ENCODE data around the gene TP53. TPM values are rescaled to one million over a fixed set of nuclear protein-coding genes. Genes with fewer than 3 reads are reported as not detected.

Gene TP53
- total and polyA plus RNA-seq, 9 of the 15 experiments (the other 6 are each of a cell fraction or from before 2014, with no cell fraction given): 2.8 to 14.0 (median 7.1) TPM

GRCh38 chr17:7626307-7626706, 61.0 kb downstream of the TP53 start:
- no peak for DNase-seq (ENCODE audit: extremely low read depth in 1 of 4, low spot score in 3 of 4)
- Histone ChIP-seq H3K27me3 (ENCODE audit: control insufficient read depth in 2 of 2, insufficient read depth in 2 of 2, low read length in 2 of 2) (no peaks in the 10 kb centered on the region), H3K36me3 (ENCODE audit: control insufficient read depth, insufficient read depth, low read length) (no peaks in the 10 kb centered on the region), H4K20me1 (replicated peaks; ENCODE audit: control insufficient read depth, insufficient read depth, low read length) (no peaks in the 10 kb centered on the region), H3K27ac (ENCODE audit: extremely low read depth, low read depth, low read length) (no peak overlapping the region), H3K79me2 (ENCODE audit: control insufficient read depth, insufficient read depth, low read length) (no peaks in the 10 kb centered on the region), H3K4me3 (no peak overlapping the region), H3K4me2 (ENCODE audit: insufficient read depth, low read length) (no peak overlapping the region), H3K9me1 (ENCODE audit: control insufficient read depth, insufficient read depth, low read length) (no peaks in the 10 kb centered on the region), H2AFZ (ENCODE audit: low read depth, low read length) (no peak overlapping the region), H3K9ac (ENCODE audit: insufficient read depth in 1 of 2, low read depth in 2 of 2, low read length in 2 of 2) (no peak overlapping the region), H3K9me3 (replicated peaks; ENCODE audit: control insufficient read depth, insufficient read depth, low read depth, low read length) (no peaks in the 10 kb centered on the region), H3K4me1 (replicated peaks in 1 of 2; ENCODE audit: control insufficient read depth in 2 of 2, insufficient read depth in 2 of 2, low read length in 2 of 2) (peaks cover 0 to 17% of the 10 kb centered on the region in 2 experiments; a peak in 4 of 5 replicates)
- CTCF ChIA-PET (ENCODE audit: low intra/inter-chr PET ratio): no interaction called here
- FAIRE-seq: no peak
- in situ Hi-C loops (cut with MboI): no loop called here
- no TSS peak for BruUV-seq (replicated peaks)
- WGBS (ENCODE audit: insufficient coverage, low coverage, missing lambda C conversion rate): 66% methylated on average over 6 of the region's 7 CpGs
- no peak for ATAC-seq
- POLR2A ChIA-PET: interaction anchor here (0.7 to 3.5 kb wide), 2 partner anchors 11 to 60 kb away, joined by 5 to 38 read pairs; partner anchors contain the start of genes TP53 and WRAP53
- intact Hi-C loops (cut with micrococcal nuclease): no loop called here
- no peak for TF ChIP-seq KLF16 (IDR thresholded peaks at IDR 0.05)
- TF ChIP-seq BACH1 (tag; IDR thresholded peaks at IDR 0.05): no peak
- no peak for TF ChIP-seq POLR3A (IDR thresholded peaks at IDR 0.05; ENCODE audit: borderline replicate concordance, extremely low read depth, insufficient read depth, insufficient read length)
- no peak for TF ChIP-seq HMGN3 (IDR thresholded peaks at IDR 0.05; ENCODE audit: borderline replicate concordance, extremely low read depth, insufficient read length, low read depth, low read length)
- no peak for TF ChIP-seq SMAD3 (CRISPR knock-in tag; conservative IDR thresholded peaks at IDR 0.05)
- TF ChIP-seq HBP1 (CRISPR knock-in tag; IDR thresholded peaks at IDR 0.05): no peak
- no peak for TF ChIP-seq ZBED1 (IDR thresholded peaks at IDR 0.05)
- TF ChIP-seq NCOA4 (IDR thresholded peaks at IDR 0.05; ENCODE audit: partially characterized antibody): no peak
- TF ChIP-seq ESRRB (CRISPR knock-in tag; IDR thresholded peaks at IDR 0.05; ENCODE audit: borderline replicate concordance): no peak
- no peak for TF ChIP-seq NELFE (IDR thresholded peaks at IDR 0.05; ENCODE audit: insufficient read depth, insufficient read length)
- TF ChIP-seq ADNP (tag; IDR thresholded peaks at IDR 0.05): no peak
- no peak for TF ChIP-seq ZMIZ1 (IDR thresholded peaks at IDR 0.05; ENCODE audit: low read depth in 2 of 2, low read length in 2 of 2)
- TF ChIP-seq CTBP1 (IDR thresholded peaks at IDR 0.05; ENCODE audit: borderline replicate concordance): no peak
- no peak for TF ChIP-seq USF2 (CRISPR knock-in tag; IDR thresholded peaks at IDR 0.05)
- TF ChIP-seq EWSR1 (IDR thresholded peaks at IDR 0.05; ENCODE audit: borderline replicate concordance, low read depth, partially characterized antibody): no peak
- TF ChIP-seq RBM15 (IDR thresholded peaks at IDR 0.05; ENCODE audit: insufficient read depth, low read length): no peak
